Ishikawa (cell line): ENCODE data around the gene PAM.

Source experiments
- CEBPB ChIP-seq: IDR thresholded peaks from 2 replicates; pipeline ENCODE4 v1.6.1; 2012
- CREB1 ChIP-seq: IDR thresholded peaks from 2 replicates; pipeline ENCODE4 v1.6.1; 2012; ENCODE audit warnings: low read depth
- EP300 ChIP-seq: IDR thresholded peaks from 2 replicates; pipeline ENCODE4 v1.6.1; 2012; ENCODE audit warnings: borderline replicate concordance
- RAD21 ChIP-seq: IDR thresholded peaks from 2 replicates; pipeline ENCODE4 v1.6.1; 2012; ENCODE audit warnings: low read depth
- TAF1 ChIP-seq: IDR thresholded peaks from 2 replicates; pipeline ENCODE4 v1.6.1; 2012; ENCODE audit warnings: low read depth, mild to moderate bottlenecking
- YY1 ChIP-seq: IDR thresholded peaks from 2 replicates; pipeline ENCODE4 v1.6.1; 2012; ENCODE audit warnings: low read depth
- TF ChIP-seq, protein P1 (sequence below): IDR thresholded peaks from 2 replicates; pipeline ENCODE4 v1.6.1; 2012
- TF ChIP-seq, protein P2 (sequence below): IDR thresholded peaks from 2 replicates; pipeline ENCODE4 v1.6.1; 2012; ENCODE audit warnings: low read depth, mild to moderate bottlenecking
- TF ChIP-seq, protein P3 (sequence below): IDR thresholded peaks from 2 replicates; pipeline ENCODE4 v1.6.1; 2012

DNA sequence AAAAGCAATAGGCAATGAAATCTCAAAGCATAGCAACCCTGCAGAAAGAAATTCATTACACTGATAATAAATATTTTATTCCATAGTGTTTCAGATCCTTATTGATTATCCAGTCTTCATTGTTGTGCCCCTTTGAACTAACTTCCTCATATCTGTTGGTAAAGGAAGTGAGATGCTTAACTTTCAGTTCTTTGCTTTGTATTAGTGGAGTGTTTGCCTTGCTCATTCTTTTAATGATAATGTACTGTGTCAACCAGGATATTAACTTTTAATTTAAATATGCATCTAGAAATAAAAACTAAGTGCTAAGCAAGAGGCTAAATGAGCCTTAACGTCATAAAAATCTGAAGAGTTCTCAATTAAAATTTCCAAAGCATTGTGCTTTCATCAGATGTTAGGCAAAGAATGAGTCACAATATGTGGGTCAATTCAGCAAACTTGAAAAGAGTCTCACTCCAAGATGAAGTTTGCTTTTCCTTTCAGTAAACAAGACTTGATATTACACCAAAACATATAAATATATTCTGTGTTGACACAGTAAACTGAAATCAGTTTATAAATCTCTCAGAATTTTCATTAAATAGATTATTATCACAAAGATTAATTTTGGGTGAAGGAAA, 258.9 kb downstream of the PAM start:
- TF ChIP-seq, protein P1, sequence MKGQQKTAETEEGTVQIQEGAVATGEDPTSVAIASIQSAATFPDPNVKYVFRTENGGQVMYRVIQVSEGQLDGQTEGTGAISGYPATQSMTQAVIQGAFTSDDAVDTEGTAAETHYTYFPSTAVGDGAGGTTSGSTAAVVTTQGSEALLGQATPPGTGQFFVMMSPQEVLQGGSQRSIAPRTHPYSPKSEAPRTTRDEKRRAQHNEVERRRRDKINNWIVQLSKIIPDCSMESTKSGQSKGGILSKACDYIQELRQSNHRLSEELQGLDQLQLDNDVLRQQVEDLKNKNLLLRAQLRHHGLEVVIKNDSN = no peak
- no peak for TF ChIP-seq CEBPB
- TF ChIP-seq, protein P2, sequence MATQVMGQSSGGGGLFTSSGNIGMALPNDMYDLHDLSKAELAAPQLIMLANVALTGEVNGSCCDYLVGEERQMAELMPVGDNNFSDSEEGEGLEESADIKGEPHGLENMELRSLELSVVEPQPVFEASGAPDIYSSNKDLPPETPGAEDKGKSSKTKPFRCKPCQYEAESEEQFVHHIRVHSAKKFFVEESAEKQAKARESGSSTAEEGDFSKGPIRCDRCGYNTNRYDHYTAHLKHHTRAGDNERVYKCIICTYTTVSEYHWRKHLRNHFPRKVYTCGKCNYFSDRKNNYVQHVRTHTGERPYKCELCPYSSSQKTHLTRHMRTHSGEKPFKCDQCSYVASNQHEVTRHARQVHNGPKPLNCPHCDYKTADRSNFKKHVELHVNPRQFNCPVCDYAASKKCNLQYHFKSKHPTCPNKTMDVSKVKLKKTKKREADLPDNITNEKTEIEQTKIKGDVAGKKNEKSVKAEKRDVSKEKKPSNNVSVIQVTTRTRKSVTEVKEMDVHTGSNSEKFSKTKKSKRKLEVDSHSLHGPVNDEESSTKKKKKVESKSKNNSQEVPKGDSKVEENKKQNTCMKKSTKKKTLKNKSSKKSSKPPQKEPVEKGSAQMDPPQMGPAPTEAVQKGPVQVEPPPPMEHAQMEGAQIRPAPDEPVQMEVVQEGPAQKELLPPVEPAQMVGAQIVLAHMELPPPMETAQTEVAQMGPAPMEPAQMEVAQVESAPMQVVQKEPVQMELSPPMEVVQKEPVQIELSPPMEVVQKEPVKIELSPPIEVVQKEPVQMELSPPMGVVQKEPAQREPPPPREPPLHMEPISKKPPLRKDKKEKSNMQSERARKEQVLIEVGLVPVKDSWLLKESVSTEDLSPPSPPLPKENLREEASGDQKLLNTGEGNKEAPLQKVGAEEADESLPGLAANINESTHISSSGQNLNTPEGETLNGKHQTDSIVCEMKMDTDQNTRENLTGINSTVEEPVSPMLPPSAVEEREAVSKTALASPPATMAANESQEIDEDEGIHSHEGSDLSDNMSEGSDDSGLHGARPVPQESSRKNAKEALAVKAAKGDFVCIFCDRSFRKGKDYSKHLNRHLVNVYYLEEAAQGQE = no peak
- no peak for TF ChIP-seq RAD21
- TF ChIP-seq YY1 = no peak
- TF ChIP-seq CREB1 = no peak
- no peak for TF ChIP-seq TAF1
- TF ChIP-seq, protein P3, sequence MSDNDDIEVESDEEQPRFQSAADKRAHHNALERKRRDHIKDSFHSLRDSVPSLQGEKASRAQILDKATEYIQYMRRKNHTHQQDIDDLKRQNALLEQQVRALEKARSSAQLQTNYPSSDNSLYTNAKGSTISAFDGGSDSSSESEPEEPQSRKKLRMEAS = no peak
- no peak for TF ChIP-seq EP300
